Suprapubic skin (tissue), 3 donors: ENCODE data around the gene DBN1.

Experiments
- POLR2AphosphoS5 ChIP-seq, 3 donors: sonication (generic); formaldehyde crosslinking; IDR thresholded peaks; one replicate each; pipeline ENCODE4 v1.6.1; 2017; ENCODE audit warnings: antibody characterized with exemption in 3 of 3
- TF ChIP-seq, protein P1 (sequence below), 2 donors: fragments of 200-600 bp in 1 of 2; fragments of 450-650 bp in 1 of 2; sonication (generic) in 1 of 2; IDR thresholded peaks; one replicate each; pipeline ENCODE4 v1.5.1; 2016 to 2019; ENCODE audit warnings: antibody characterized with exemption in 2 of 2, mild to moderate bottlenecking in 1 of 2, moderate library complexity in 1 of 2

DNA sequence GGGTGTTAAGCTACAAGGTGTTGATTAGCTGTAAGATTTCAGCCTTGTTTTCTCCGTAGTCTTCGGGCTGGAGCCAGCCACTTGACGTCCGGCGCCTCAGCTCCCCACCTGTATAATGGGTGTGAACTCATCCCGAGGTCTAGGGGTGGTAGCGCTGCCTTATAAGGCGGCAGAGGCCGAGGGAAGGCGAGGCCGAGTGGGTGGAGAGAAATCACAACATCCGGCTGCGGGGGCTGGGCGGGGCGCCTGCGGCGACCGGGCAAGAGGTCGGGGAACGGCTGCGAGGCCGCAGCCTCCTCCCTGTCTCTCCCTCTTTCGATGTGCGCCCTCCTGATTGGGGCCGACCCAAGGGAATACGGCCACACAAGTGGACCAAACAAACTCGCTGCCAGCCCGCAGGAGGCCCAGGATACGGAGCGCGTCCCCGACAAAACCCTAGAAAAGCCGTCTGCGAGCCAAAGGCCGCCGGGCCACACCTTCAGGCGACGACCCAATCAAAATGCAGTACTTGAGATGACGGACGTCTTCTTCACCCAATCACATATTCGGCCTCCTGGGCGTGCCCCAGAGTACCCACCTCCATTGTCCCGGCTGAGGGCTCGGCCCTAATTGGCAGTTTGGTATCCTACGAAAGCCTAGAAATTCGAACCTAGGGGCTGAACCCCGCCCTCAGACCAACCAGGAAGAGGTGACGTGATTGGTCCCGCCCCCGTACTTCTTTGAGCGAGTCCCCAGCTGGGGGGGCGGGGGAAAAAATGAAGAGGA is 47.5 kb downstream of the DBN1 start:
- TF ChIP-seq, protein P1, sequence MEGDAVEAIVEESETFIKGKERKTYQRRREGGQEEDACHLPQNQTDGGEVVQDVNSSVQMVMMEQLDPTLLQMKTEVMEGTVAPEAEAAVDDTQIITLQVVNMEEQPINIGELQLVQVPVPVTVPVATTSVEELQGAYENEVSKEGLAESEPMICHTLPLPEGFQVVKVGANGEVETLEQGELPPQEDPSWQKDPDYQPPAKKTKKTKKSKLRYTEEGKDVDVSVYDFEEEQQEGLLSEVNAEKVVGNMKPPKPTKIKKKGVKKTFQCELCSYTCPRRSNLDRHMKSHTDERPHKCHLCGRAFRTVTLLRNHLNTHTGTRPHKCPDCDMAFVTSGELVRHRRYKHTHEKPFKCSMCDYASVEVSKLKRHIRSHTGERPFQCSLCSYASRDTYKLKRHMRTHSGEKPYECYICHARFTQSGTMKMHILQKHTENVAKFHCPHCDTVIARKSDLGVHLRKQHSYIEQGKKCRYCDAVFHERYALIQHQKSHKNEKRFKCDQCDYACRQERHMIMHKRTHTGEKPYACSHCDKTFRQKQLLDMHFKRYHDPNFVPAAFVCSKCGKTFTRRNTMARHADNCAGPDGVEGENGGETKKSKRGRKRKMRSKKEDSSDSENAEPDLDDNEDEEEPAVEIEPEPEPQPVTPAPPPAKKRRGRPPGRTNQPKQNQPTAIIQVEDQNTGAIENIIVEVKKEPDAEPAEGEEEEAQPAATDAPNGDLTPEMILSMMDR (IDR thresholded peaks at IDR 0.05), result no peak
- TF ChIP-seq POLR2AphosphoS5 (IDR thresholded peaks at IDR 0.05), result peak in 2 of 3 donors; percentile 38 to 51
